IMR-90 (cell line): ENCODE measurements around the gene ECI2. TPM values are rescaled to one million over a fixed set of nuclear protein-coding genes. Genes with fewer than 3 reads are reported as not detected.

Experiments used
- ATAC-seq: fragments of 200-7000 bp; cut with Tn5 transposase; 2 replicates; pipeline ENCODE4 v1.9.1; 2020; ENCODE audit warnings: low read depth, mild to moderate bottlenecking, moderate library complexity
- BruUV-seq: library from RNA; stranded (reverse); fragments of 400-500 nt; replicated peaks from 2 replicates; lab custom pipeline; 2021; lab: Mats Ljungman, UMichigan
- CTCF ChIA-PET: fragments of 300-600 bp; formaldehyde crosslinking; extraction: SDS; loops from one replicate; lab custom pipeline; 2021; ENCODE audit warnings: antibody characterized with exemption; lab: Yijun Ruan, JAX
- POLR2A ChIA-PET: fragments of 300-600 bp; sonication (Branson Sonifier 250); formaldehyde crosslinking; loops from one replicate; lab custom pipeline; 2022; ENCODE audit warnings: antibody characterized with exemption; ENCODE audit not compliant: unreplicated experiment; lab: Charles Lee
- DNase-seq: peaks from one replicate; pipeline ENCODE4 v3.0.0; 2013
- H2AFZ ChIP-seq: replicated peaks from 2 replicates; pipeline ENCODE3; 2013; ENCODE audit warnings: low read length, mild to moderate bottlenecking; ENCODE audit not compliant: poor library complexity
- H2AK5ac ChIP-seq: 2 replicates; pipeline ENCODE4 v1.6.1; 2013; ENCODE audit warnings: low read depth, low read length, inconsistent platforms
- H2AK9ac ChIP-seq: replicated peaks from 2 replicates; pipeline ENCODE3; 2013; ENCODE audit warnings: mild to moderate bottlenecking, low read depth, low read length, moderate library complexity; ENCODE audit not compliant: poor library complexity
- H2BK120ac ChIP-seq: 2 replicates; pipeline ENCODE4 v1.6.1; 2013; ENCODE audit warnings: low read depth, low read length, inconsistent platforms
- H2BK15ac ChIP-seq: 3 replicates; pipeline ENCODE4 v1.6.1; 2013; ENCODE audit warnings: low read depth, low read length, inconsistent platforms
- H2BK20ac ChIP-seq: 2 replicates; pipeline ENCODE4 v1.6.1; 2013; ENCODE audit warnings: low read depth, mild to moderate bottlenecking, inconsistent platforms, low read length, moderate library complexity
- H2BK5ac ChIP-seq: 2 replicates; pipeline ENCODE4 v1.6.1; 2013; ENCODE audit warnings: mild to moderate bottlenecking, low read depth, low read length, inconsistent platforms; ENCODE audit not compliant: poor library complexity, severe bottlenecking
- H3K14ac ChIP-seq: replicated peaks from 2 replicates; pipeline ENCODE4 v1.6.1; 2013; ENCODE audit warnings: low read depth, low read length, inconsistent platforms
- H3K18ac ChIP-seq: 2 replicates; pipeline ENCODE4 v1.6.1; 2013; ENCODE audit warnings: low read depth, low read length, control low read depth
- H3K23ac ChIP-seq: 2 replicates; pipeline ENCODE4 v1.6.1; 2013; ENCODE audit warnings: low read depth, low read length, inconsistent platforms
- H3K27ac ChIP-seq: 2 replicates; pipeline ENCODE4 v1.5.1; 2013; ENCODE audit warnings: mild to moderate bottlenecking, control low read depth, low read length; ENCODE audit not compliant: insufficient read depth
- H3K27me3 ChIP-seq: 2 replicates; pipeline ENCODE4 v1.6.1; 2013; ENCODE audit warnings: low read length; ENCODE audit not compliant: control insufficient read depth, insufficient read depth
- H3K36me3 ChIP-seq: 2 replicates; pipeline ENCODE4 v1.6.1; 2013; ENCODE audit warnings: low read length, mixed read lengths; ENCODE audit not compliant: control insufficient read depth, insufficient read depth
- H3K4ac ChIP-seq: 2 replicates; pipeline ENCODE4 v1.6.1; 2013; ENCODE audit warnings: low read depth, low read length, inconsistent platforms
- H3K4me1 ChIP-seq: 2 replicates; pipeline ENCODE4 v1.6.1; 2013; ENCODE audit warnings: low read length, mixed read lengths; ENCODE audit not compliant: control insufficient read depth, insufficient read depth
- H3K4me2 ChIP-seq: 2 replicates; pipeline ENCODE4 v1.6.1; 2013; ENCODE audit warnings: low read depth, mild to moderate bottlenecking, control low read depth, low read length, moderate library complexity
- H3K4me3 ChIP-seq: 2 replicates; pipeline ENCODE4 v1.5.1; 2013; ENCODE audit warnings: low read depth, mild to moderate bottlenecking, control low read depth, low read length, moderate library complexity; ENCODE audit not compliant: insufficient read depth
- H3K56ac ChIP-seq: 2 replicates; pipeline ENCODE4 v1.6.1; 2013; ENCODE audit warnings: low read length, inconsistent platforms; ENCODE audit not compliant: insufficient read depth; ENCODE audit errors: extremely low read depth
- H3K79me1 ChIP-seq, 2 experiments: 2 replicates each; pipeline ENCODE4 v1.6.1; 2013; ENCODE audit warnings: low read length in 2 of 2, inconsistent platforms in 1 of 2, low read depth in 1 of 2
- H3K9ac ChIP-seq: 2 replicates; pipeline ENCODE4 v1.6.1; 2013; ENCODE audit warnings: low read depth, low read length, control low read depth
- H3K9me1 ChIP-seq: 2 replicates; pipeline ENCODE4 v1.6.1; 2013; ENCODE audit warnings: low read length, inconsistent platforms; ENCODE audit not compliant: insufficient read depth
- H3K9me3 ChIP-seq: 2 replicates; pipeline ENCODE4 v1.6.1; 2013; ENCODE audit warnings: low read length; ENCODE audit not compliant: control insufficient read depth, insufficient read depth
- H4K20me1 ChIP-seq: 2 replicates; pipeline ENCODE4 v1.6.1; 2013; ENCODE audit warnings: low read length, inconsistent platforms; ENCODE audit not compliant: insufficient read depth
- H4K5ac ChIP-seq: 2 replicates; pipeline ENCODE4 v1.6.1; 2013; ENCODE audit warnings: mild to moderate bottlenecking, low read depth, low read length, control low read depth
- H4K8ac ChIP-seq, 2 experiments: 2 replicates each; pipeline ENCODE4 v1.6.1; 2013; ENCODE audit warnings: low read depth in 2 of 2, low read length in 2 of 2, control low read depth in 1 of 2, inconsistent platforms in 1 of 2
- H4K91ac ChIP-seq: 2 replicates; pipeline ENCODE4 v1.6.1; 2013; ENCODE audit warnings: low read depth, low read length, inconsistent platforms; ENCODE audit not compliant: insufficient read depth
- BHLHE40 ChIP-seq: fragments of 150-350 bp; IDR thresholded peaks from 2 replicates; pipeline ENCODE4 v1.6.1; 2016; ENCODE audit warnings: mild to moderate bottlenecking, low read depth, low read length
- NFE2L2 ChIP-seq: fragments of 150-350 bp; IDR thresholded peaks from 2 replicates; pipeline ENCODE4 v1.6.1; 2016; ENCODE audit warnings: low read depth, mild to moderate bottlenecking, low read length
- WGBS, 2 experiments: methylation state at CpG; one replicate each; pipeline versions ENCODE4 v1.1.5 to v1.1.7; 2013; ENCODE audit warnings: missing lambda C conversion rate in 2 of 2; ENCODE audit not compliant: insufficient read length in 1 of 2; ENCODE audit errors: extremely low coverage in 2 of 2; 5-methylcytosine and 5-hydroxymethylcytosine counted together
- dilution Hi-C: fragments of 300-500 bp; cut with HindIII; formaldehyde crosslinking; loops from one replicate; pipeline ENCODE4 v1.14.3; 2018; ENCODE audit warnings: low sequenced_read_pairs; ENCODE audit not compliant: unreplicated experiment
- in situ Hi-C: fragments of 300-500 bp; cut with MboI; formaldehyde crosslinking; loops from 3 replicates; pipeline ENCODE4 v1.14.3; 2019; ENCODE audit warnings: low sequenced_read_pairs, inconsistent platforms, mixed read lengths
- intact Hi-C: fragments of 100-400 bp; cut with micrococcal nuclease; formaldehyde crosslinking; loops from 2 replicates; pipeline ENCODE4 v1.10.0; 2022
- polyA plus RNA-seq, 3 experiments: library from polyadenylated mRNA; depleted of rRNA; stranded (reverse); fragments of >200 nt; gene quantifications; 2 replicates each; pipeline ENCODE4 v1.2.3, GENCODE V29; 2012; ENCODE audit warnings: low replicate concordance in 1 of 3
- total RNA-seq: library from RNA; depleted of rRNA; stranded (reverse); fragments of >200 nt; gene quantifications from 2 replicates; pipeline ENCODE4 v1.2.3, GENCODE V29; 2012

Gene ECI2
- total and polyA plus RNA-seq, 2 of the 4 experiments (the other 2 are of a cell fraction): 64.1 to 152 TPM

DNA sequence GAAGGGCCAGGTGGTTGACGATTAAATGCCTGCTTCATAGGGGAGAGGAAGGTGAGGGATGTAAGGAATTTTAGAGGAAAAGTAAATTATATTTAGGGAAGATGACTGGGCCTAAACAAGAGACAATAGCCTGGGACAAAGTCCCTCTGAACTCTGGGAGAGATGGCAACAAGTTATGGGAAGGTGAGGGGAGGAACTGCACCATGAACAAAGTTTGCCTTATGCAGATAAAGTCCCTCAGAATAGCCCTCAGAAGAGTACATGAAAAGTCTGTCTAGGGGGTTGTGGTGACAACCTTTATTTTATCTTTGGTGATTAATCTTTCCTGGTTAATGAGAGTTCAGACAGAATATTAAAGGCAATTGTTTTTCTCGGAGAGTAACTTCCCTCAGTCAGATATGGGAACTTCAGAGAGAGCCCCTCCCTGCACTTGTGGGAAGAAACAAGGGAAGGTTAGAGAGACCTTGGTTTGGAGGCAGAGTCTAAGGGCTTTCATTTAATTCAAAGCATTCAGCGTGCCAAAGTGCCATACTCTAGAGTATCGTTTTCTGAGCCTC lies 29.3 kb downstream of the ECI2 start:
- Histone ChIP-seq H3K36me3 (no peaks in the 10 kb centered on the region), H3K4me2 (no peak overlapping the region), H3K27ac (no peak overlapping the region), H3K9ac (no peak overlapping the region), H2BK120ac (no peak overlapping the region), H3K79me1 (no peaks in the 10 kb centered on the region), H4K91ac (no peak overlapping the region), H3K9me3 (no peaks in the 10 kb centered on the region), H2AK5ac (no peak overlapping the region), H3K27me3 (peaks cover 19% of the 10 kb centered on the region), H4K5ac (no peak overlapping the region), H4K8ac (no peak overlapping the region), H3K14ac (no peak overlapping the region), H3K9me1 (peaks cover 3% of the 10 kb centered on the region; the same call in 1 of the 2 replicates), H3K18ac (no peak overlapping the region), H3K4me1 (no peaks in the 10 kb centered on the region), H4K20me1 (no peaks in the 10 kb centered on the region; the same call in 1 of the 2 replicates), H3K56ac (no peak overlapping the region), H3K4me3 (no peak overlapping the region), H2AFZ (no peak overlapping the region), H2AK9ac (no peak overlapping the region), H3K4ac (no peak overlapping the region), H2BK15ac (no peak overlapping the region), H2BK20ac (no peak overlapping the region), H2BK5ac (no peak overlapping the region), H3K23ac (no peak overlapping the region)
- no peak for ATAC-seq
- intact Hi-C loops (loop anchor here (5.0 kb wide), 1 partner anchor 39 kb away; no protein-coding TSS in a partner anchor), dilution Hi-C loops (no loop called here), in situ Hi-C loops (no loop called here)
- DNase-seq: no peak
- WGBS, 2 experiments: 100% methylated on average over 1 of the region's 4 CpGs; no CpG with 5 or more reads in 1 of the 2 experiments
- CTCF ChIA-PET: no interaction called here
- BruUV-seq: no TSS peak
- TF ChIP-seq BHLHE40: no peak
- no peak for TF ChIP-seq NFE2L2
- POLR2A ChIA-PET: no interaction called here
